Right lobe of liver (tissue), 4 donors: ENCODE data around the gene ZNF512.

Source experiments
- POLR2A ChIP-seq: fragments of 450-650 bp; IDR thresholded peaks from one replicate; pipeline ENCODE4 v1.6.1; 2017; ENCODE audit warnings: antibody characterized with exemption, mild to moderate bottlenecking
- TF ChIP-seq, protein P1 (sequence below), 4 donors: fragments of 200-600 bp in 3 of 4; fragments of 450-650 bp in 1 of 4; IDR thresholded peaks; one replicate each; pipeline versions ENCODE4 v1.5.1 to v1.8.0; 2016 to 2022; ENCODE audit warnings: antibody characterized with exemption in 4 of 4, mild to moderate bottlenecking in 2 of 4
- donor health status: DM: no; HTN: no; CAD: no.
- donor health status: DM: no; HTN: no; CAD: no.
- donor health status: DM: no; HTN: yes; CAD: no.

DNA sequence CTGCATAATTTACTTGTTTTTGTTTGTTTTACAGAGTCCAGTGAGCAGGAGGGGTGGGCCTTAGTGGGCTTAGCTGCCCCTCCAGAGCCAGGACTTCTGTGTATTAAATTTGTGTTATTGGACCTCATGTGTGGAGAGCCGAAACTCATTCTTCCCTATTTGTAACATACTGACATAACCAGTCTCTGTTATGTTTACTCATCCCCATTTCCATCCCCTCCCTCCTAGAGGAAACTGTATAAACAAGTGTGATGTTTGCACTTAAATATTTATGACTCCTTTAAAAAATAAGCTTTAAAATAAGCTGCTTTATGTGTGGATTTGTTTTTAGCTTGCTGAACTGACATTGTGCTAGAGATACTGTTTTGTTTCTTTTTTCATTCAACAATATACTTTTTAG is 13.8 kb downstream of the ZNF512 start:
- TF ChIP-seq, protein P1, sequence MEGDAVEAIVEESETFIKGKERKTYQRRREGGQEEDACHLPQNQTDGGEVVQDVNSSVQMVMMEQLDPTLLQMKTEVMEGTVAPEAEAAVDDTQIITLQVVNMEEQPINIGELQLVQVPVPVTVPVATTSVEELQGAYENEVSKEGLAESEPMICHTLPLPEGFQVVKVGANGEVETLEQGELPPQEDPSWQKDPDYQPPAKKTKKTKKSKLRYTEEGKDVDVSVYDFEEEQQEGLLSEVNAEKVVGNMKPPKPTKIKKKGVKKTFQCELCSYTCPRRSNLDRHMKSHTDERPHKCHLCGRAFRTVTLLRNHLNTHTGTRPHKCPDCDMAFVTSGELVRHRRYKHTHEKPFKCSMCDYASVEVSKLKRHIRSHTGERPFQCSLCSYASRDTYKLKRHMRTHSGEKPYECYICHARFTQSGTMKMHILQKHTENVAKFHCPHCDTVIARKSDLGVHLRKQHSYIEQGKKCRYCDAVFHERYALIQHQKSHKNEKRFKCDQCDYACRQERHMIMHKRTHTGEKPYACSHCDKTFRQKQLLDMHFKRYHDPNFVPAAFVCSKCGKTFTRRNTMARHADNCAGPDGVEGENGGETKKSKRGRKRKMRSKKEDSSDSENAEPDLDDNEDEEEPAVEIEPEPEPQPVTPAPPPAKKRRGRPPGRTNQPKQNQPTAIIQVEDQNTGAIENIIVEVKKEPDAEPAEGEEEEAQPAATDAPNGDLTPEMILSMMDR (IDR thresholded peaks at IDR 0.05): no peak
- no peak for TF ChIP-seq POLR2A
